Measurements from ENCODE around the gene RAD51B.

RAD51B gene

DNA sequence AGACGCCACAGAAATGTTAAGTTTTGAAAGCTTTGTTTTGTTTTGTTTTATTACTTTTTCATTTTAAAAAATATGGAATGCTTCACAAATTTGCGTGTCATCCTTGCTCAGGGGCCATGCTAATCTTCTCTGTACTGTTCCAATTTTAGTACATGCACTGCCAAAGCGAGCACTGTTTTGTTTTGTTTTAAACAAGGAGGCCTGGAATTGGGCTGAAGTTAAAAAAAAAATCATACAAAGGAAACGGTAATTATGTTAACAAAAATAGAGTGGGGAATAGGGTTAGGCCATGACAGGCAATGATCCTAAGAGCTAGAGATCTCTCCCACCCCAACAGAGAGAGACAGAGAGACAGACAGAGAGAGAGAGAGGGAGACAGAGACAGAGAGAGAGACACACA lies 916.3 kb downstream of the RAD51B start:
- no peak for DNase-seq (ENCODE audit: insufficient read length, low spot score)
- TF ChIP-seq POLR2A (IDR thresholded peaks at IDR 0.05; ENCODE audit: low read depth, low read length) (no peak), TAF1 (IDR thresholded peaks at IDR 0.05; ENCODE audit: low read depth, low read length) (no peak), POLR2AphosphoS5 (IDR thresholded peaks at IDR 0.05; ENCODE audit: low read depth, low read length) (no peak), POU2F2 (IDR thresholded peaks at IDR 0.05; ENCODE audit: low read depth, low read length) (no peak), SPI1 (IDR thresholded peaks at IDR 0.05; ENCODE audit: low read depth, low read length) (no peak), PAX5 (IDR thresholded peaks at IDR 0.05; ENCODE audit: insufficient read depth, low read length, severe bottlenecking) (no peak)
- no peak for FAIRE-seq

DNA sequence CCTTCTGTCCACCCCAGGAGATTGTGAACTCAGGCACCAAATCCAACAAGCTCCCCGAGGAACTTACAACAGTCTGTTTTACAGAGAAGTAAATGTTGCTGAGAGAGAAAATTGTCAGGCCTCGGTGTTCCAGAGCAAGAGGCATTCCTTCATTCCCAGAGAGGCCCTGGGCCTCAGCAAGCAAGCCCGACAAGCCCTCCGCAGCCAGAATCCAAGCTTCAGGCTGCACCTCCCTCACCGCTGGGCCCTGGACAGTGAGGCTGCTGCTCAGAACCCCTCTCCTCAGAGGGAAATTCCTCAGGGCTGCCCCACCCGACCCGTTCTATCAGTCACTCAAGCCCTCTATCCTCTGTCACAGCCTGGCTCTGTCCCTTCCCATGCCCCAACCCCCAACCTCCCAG lies 916.9 kb downstream of the RAD51B start:
- TF ChIP-seq POLR2AphosphoS5 (IDR thresholded peaks at IDR 0.05; ENCODE audit: low read depth, low read length), result no peak
- TF ChIP-seq SPI1 (IDR thresholded peaks at IDR 0.05; ENCODE audit: low read depth, low read length), result no peak
- TF ChIP-seq PAX5 (IDR thresholded peaks at IDR 0.05; ENCODE audit: insufficient read depth, low read length, severe bottlenecking), result no peak
- no peak for TF ChIP-seq TAF1 (IDR thresholded peaks at IDR 0.05; ENCODE audit: low read depth, low read length)
- TF ChIP-seq POU2F2 (IDR thresholded peaks at IDR 0.05; ENCODE audit: low read depth, low read length), result no peak
- no peak for TF ChIP-seq POLR2A (IDR thresholded peaks at IDR 0.05; ENCODE audit: low read depth, low read length)
- no peak for FAIRE-seq

DNA sequence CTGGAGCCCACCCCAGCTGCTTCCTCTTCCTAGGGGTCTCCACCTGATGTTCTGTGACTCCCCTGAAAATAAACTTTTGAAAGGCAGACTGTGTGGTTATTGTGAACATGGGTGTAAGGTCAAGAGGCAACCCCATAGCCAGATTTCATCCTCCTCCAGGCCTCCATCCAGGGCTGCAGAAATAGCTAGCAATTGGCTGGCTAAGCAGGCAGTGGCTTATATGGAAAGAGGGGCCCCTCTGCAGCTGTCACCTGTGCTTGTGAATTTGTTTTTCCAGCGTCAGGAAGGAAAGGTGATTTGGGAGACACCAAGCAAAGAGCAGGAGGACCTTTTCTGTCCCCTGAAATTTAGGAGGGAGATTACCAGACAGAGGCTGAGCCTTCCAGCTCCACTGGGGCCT lies 917.5 kb downstream of the RAD51B start:
- TF ChIP-seq POU2F2 (IDR thresholded peaks at IDR 0.05; ENCODE audit: low read depth, low read length), result no peak
- TF ChIP-seq POLR2AphosphoS5 (IDR thresholded peaks at IDR 0.05; ENCODE audit: low read depth, low read length), result no peak
- TF ChIP-seq TAF1 (IDR thresholded peaks at IDR 0.05; ENCODE audit: low read depth, low read length), result no peak
- TF ChIP-seq PAX5 (IDR thresholded peaks at IDR 0.05; ENCODE audit: insufficient read depth, low read length, severe bottlenecking), result no peak
- TF ChIP-seq POLR2A (IDR thresholded peaks at IDR 0.05; ENCODE audit: low read depth, low read length), result no peak
- no peak for TF ChIP-seq SPI1 (IDR thresholded peaks at IDR 0.05; ENCODE audit: low read depth, low read length)
- no peak for DNase-seq (ENCODE audit: insufficient read length, low spot score)
- no peak for FAIRE-seq

More for the DNA sequence above, 916.9 kb downstream of the RAD51B start:
- no peak for DNase-seq (ENCODE audit: insufficient read length, low spot score)

DNA sequence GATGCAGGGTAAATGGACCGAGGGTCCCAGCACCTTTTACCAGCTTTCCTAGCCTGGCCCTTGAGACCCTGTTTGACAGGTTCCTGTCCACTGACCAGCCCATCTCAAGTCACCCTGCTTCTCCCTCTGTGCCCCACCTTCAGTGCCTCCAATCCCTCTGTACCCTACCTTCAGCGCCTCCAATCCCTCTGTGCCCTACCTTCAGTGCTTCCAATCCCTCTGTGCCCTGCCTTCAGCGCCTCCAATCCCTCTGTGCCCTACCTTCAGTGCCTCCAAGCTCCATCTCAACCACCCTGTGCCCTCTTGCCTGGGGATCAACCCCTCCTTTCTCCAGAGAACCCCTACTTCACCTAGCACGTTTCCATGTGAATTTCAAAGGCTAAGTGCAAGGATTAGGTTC lies 919.0 kb downstream of the RAD51B start:
- DNase-seq (ENCODE audit: insufficient read length, low spot score) (no peak), FAIRE-seq (no peak)
- TF ChIP-seq POLR2A (IDR thresholded peaks at IDR 0.05; ENCODE audit: low read depth, low read length), result no peak
- no peak for TF ChIP-seq PAX5 (IDR thresholded peaks at IDR 0.05; ENCODE audit: insufficient read depth, low read length, severe bottlenecking)
- TF ChIP-seq SPI1 (IDR thresholded peaks at IDR 0.05; ENCODE audit: low read depth, low read length), result no peak
- no peak for TF ChIP-seq POU2F2 (IDR thresholded peaks at IDR 0.05; ENCODE audit: low read depth, low read length)
- TF ChIP-seq TAF1 (IDR thresholded peaks at IDR 0.05; ENCODE audit: low read depth, low read length), result no peak
- TF ChIP-seq POLR2AphosphoS5 (IDR thresholded peaks at IDR 0.05; ENCODE audit: low read depth, low read length), result no peak

DNA sequence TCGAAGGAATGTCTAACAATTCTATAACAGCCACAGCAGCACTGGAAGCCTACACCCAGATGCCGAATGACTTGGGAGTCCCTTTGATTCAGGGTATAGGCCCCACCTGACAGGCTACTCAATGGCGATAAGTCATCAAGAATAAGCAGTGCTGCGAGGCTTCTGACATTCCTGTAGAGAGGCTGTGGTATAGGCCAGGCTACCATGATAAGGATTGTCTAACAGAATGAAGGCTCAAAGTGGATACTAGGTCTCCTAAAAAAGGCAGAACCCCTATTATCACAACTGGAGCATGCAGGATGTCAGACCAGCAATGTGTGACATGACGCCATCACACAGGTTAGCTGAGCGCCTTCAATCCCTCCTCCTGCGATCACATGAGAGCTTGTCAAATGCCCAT lies 920.1 kb downstream of the RAD51B start:
- FAIRE-seq (no peak), DNase-seq (ENCODE audit: insufficient read length, low spot score) (no peak)
- no peak for TF ChIP-seq POLR2AphosphoS5 (IDR thresholded peaks at IDR 0.05; ENCODE audit: low read depth, low read length)
- no peak for TF ChIP-seq TAF1 (IDR thresholded peaks at IDR 0.05; ENCODE audit: low read depth, low read length)

DNA sequence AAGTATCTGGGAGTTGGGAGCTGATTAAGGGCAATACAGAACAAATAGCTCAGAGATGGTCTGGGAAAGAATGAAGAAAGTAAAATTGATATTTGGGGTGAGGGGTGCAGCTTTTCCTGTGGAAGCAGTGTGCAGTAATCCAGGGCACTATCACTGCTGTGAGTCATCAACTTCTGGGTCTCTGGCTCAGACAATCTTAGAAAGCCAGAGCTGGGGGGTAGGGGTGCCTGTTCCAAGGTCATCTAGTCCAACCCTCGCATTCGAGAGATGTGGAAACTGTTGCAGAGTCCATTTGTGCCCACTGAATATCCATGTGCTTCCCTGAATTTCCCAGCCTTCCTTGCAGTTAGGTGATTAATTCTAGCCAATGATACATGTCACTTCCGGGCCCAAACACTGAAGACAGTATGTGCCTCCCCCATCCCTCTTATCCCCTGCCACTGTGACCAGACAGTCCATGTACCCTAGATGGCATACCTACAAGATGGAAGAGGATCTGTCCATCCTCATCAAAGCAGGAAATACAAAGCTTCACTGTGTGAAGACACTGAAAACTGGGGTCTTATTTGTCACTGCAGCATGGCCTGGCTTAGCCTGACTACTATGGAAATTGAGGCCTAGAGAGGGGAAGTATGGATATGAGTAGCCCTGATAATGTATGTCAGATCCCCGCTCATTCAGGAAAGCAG lies 921.4 kb downstream of the RAD51B start:
- no peak for DNase-seq (ENCODE audit: insufficient read length, low spot score)
- FAIRE-seq, result peak; percentile 69
- no peak for TF ChIP-seq TAF1 (IDR thresholded peaks at IDR 0.05; ENCODE audit: low read depth, low read length)
- TF ChIP-seq POLR2A (IDR thresholded peaks at IDR 0.05; ENCODE audit: low read depth, low read length), result no peak
- TF ChIP-seq POLR2AphosphoS5 (IDR thresholded peaks at IDR 0.05; ENCODE audit: low read depth, low read length), result no peak
- TF ChIP-seq PAX5 (IDR thresholded peaks at IDR 0.05; ENCODE audit: insufficient read depth, low read length, severe bottlenecking), result no peak
- TF ChIP-seq POU2F2 (IDR thresholded peaks at IDR 0.05; ENCODE audit: low read depth, low read length), result no peak
- no peak for TF ChIP-seq SPI1 (IDR thresholded peaks at IDR 0.05; ENCODE audit: low read depth, low read length)

DNA sequence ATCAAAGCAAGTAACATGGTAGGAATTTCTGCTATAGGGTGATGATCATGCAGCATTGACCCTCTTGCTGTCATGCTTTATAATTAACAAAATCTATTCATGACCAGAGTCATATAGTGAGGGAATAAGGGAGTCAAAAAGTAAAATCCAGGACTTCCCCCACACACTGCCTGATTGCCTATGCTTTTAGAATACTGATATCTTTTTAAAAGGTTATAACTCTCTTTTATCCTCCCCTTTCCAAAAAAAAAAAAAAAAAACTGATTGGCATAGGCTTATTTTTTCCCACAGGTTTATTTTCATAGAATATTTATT lies 921.9 kb downstream of the RAD51B start:
- no peak for DNase-seq (ENCODE audit: insufficient read length, low spot score)
- no peak for FAIRE-seq
- TF ChIP-seq POU2F2 (IDR thresholded peaks at IDR 0.05; ENCODE audit: low read depth, low read length) (no peak), POLR2A (IDR thresholded peaks at IDR 0.05; ENCODE audit: low read depth, low read length) (no peak), POLR2AphosphoS5 (IDR thresholded peaks at IDR 0.05; ENCODE audit: low read depth, low read length) (no peak), PAX5 (IDR thresholded peaks at IDR 0.05; ENCODE audit: insufficient read depth, low read length, severe bottlenecking) (no peak), SPI1 (IDR thresholded peaks at IDR 0.05; ENCODE audit: low read depth, low read length) (no peak), TAF1 (IDR thresholded peaks at IDR 0.05; ENCODE audit: low read depth, low read length) (no peak)

DNA sequence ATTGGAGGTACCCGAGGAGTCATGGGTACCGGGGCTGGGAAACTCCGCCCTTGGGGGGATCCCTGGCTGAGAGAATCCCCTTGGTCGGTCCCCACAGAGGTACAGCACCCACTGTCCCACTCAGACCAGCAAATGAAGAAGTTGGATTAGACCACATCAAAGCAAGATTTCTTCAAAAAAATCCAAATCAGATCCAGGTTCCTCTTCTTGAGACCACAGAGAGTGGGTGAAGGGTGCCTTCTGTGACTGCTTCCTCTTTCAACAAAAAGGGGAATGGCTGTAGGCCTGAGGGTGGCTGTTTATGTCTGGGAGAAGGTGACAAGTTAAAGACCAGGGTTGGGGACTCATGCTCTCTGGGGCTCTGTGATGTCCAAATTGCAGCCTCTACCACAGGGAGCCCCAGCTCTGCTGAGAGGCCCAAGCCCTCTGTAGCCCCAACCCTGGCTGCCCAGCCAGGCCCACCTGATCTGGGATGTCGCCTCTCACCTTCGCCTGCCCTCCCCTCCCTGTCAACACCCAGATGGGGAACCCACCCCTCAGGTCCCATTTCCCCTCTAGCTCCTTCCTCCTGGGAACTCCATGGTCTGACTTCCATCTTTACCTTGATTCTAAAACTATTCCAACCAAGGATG lies 922.4 kb downstream of the RAD51B start:
- TF ChIP-seq POLR2AphosphoS5 (IDR thresholded peaks at IDR 0.05; ENCODE audit: low read depth, low read length), result no peak
- TF ChIP-seq TAF1 (IDR thresholded peaks at IDR 0.05; ENCODE audit: low read depth, low read length), result no peak
- peak; percentile 97 for TF ChIP-seq SPI1 (IDR thresholded peaks at IDR 0.05; ENCODE audit: low read depth, low read length)
- no peak for TF ChIP-seq POLR2A (IDR thresholded peaks at IDR 0.05; ENCODE audit: low read depth, low read length)
- TF ChIP-seq POU2F2 (IDR thresholded peaks at IDR 0.05; ENCODE audit: low read depth, low read length), result peak; percentile 81
- peak; percentile 24 for TF ChIP-seq PAX5 (IDR thresholded peaks at IDR 0.05; ENCODE audit: insufficient read depth, low read length, severe bottlenecking)
- FAIRE-seq (peak; percentile 64), DNase-seq (ENCODE audit: insufficient read length, low spot score) (peak; percentile 57)

DNA sequence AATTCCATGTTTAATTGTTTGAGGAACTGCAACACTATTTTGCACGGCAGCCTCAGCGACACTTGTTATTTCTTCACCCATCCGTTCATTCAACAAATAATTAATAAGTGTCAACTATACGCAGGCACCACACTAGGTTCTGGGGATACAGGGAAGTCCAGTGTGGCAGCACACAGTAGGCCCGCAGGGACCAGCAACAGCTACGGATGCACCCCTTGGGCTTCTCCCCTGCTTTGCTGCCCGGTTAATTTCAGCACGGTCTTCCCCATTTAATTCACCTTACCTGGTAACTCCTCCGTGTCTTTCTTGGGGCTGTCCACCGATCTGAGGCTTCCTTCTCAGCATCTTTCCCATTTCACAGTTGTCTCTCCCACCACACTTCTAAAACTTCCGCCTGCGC lies 925.0 kb downstream of the RAD51B start:
- TF ChIP-seq POLR2A (IDR thresholded peaks at IDR 0.05; ENCODE audit: low read depth, low read length) (no peak), TAF1 (IDR thresholded peaks at IDR 0.05; ENCODE audit: low read depth, low read length) (no peak), POU2F2 (IDR thresholded peaks at IDR 0.05; ENCODE audit: low read depth, low read length) (no peak), PAX5 (IDR thresholded peaks at IDR 0.05; ENCODE audit: insufficient read depth, low read length, severe bottlenecking) (no peak), SPI1 (IDR thresholded peaks at IDR 0.05; ENCODE audit: low read depth, low read length) (no peak)
- no peak for FAIRE-seq
- DNase-seq (ENCODE audit: insufficient read length, low spot score), result no peak

DNA sequence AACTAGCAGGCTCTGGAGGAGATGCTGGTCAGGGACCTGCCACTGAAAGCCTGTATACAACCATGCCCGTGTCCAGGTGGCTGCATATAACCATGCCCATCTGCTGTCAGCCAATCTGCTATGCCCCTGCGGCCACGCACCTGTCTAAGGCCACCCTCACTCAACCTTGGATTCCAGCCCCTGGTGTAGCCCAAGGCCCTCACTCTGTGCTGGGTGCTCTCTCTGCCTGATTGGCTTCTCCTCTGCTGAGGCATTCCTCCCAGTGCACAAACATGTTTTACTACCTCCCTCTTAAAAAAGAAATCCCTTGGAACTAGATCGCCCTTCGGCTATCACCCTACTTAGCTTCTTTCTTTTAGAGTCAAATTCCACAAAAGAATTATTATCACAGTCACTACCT lies 927.8 kb downstream of the RAD51B start:
- no peak for DNase-seq (ENCODE audit: insufficient read length, low spot score)
- no peak for FAIRE-seq
- TF ChIP-seq POU2F2 (IDR thresholded peaks at IDR 0.05; ENCODE audit: low read depth, low read length), result no peak
- TF ChIP-seq POLR2A (IDR thresholded peaks at IDR 0.05; ENCODE audit: low read depth, low read length), result no peak
- no peak for TF ChIP-seq TAF1 (IDR thresholded peaks at IDR 0.05; ENCODE audit: low read depth, low read length)
- no peak for TF ChIP-seq SPI1 (IDR thresholded peaks at IDR 0.05; ENCODE audit: low read depth, low read length)
- no peak for TF ChIP-seq PAX5 (IDR thresholded peaks at IDR 0.05; ENCODE audit: insufficient read depth, low read length, severe bottlenecking)
- no peak for TF ChIP-seq POLR2AphosphoS5 (IDR thresholded peaks at IDR 0.05; ENCODE audit: low read depth, low read length)

All from GM12891 (cell line).